Gastrocnemius medialis (tissue), 4 donors: Measurements from ENCODE around the gene DMD. TPM values are rescaled to one million over a fixed set of nuclear protein-coding genes. Genes with fewer than 3 reads are reported as not detected.
A peak's percentile ranks its signal among the peaks of the same experiment; 100 is the strongest.

Experiments
- ATAC-seq, 2 donors: fragments of 150-250 bp; one replicate each; pipeline ENCODE4 v1.9.1; 2016
- DNase-seq, 2 donors: peaks; one replicate each; pipeline ENCODE4 v3.0.0-alpha.2; 2019
- H3K27ac ChIP-seq, 4 donors: fragments of 200-600 bp; sonication (generic); 1 replicate in 1 of 4; 2 replicates in 3 of 4; pipeline ENCODE4 v1.5.1; 2016 to 2018; ENCODE audit warnings: mild to moderate bottlenecking in 2 of 4, moderate library complexity in 1 of 4
- H3K27me3 ChIP-seq, 3 donors: fragments of 200-600 bp; sonication (generic) in 2 of 3; 1 replicate in 1 of 3; 2 replicates in 2 of 3; pipeline versions ENCODE4 v1.5.1 to v1.6.0; 2016 to 2019; ENCODE audit warnings: mild to moderate bottlenecking in 1 of 3, moderate library complexity in 1 of 3
- H3K36me3 ChIP-seq, 2 donors: fragments of 200-600 bp; sonication (generic) in 1 of 2; one replicate each; pipeline ENCODE4 v1.5.1; 2017 to 2018
- H3K4me1 ChIP-seq, 2 donors: fragments of 200-600 bp; sonication (generic) in 1 of 2; one replicate each; pipeline ENCODE4 v1.5.1; 2016 to 2017; ENCODE audit warnings: mild to moderate bottlenecking in 2 of 2
- H3K4me3 ChIP-seq, 4 donors: fragments of 200-600 bp; sonication (generic) in 3 of 4; 1 replicate in 1 of 4; 2 replicates in 3 of 4; pipeline ENCODE4 v1.5.1; 2016 to 2019; ENCODE audit warnings: mild to moderate bottlenecking in 2 of 4
- H3K9me3 ChIP-seq, 3 donors: fragments of 200-600 bp; sonication (generic) in 2 of 3; 1 replicate in 1 of 3; 2 replicates in 2 of 3; pipeline ENCODE4 v1.5.1; 2016 to 2019
- CTCF ChIP-seq, 5 experiments: fragments of 450-650 bp in 3 of 5; fragments of 200-600 bp in 2 of 5; sonication (generic) in 2 of 5; IDR thresholded peaks in 4 of 5; conservative IDR thresholded peaks in 1 of 5; 1 replicate in 4 of 5; 2 replicates in 1 of 5; pipeline ENCODE4 v1.5.1; 2016 to 2019; ENCODE audit warnings: antibody characterized with exemption in 5 of 5, mild to moderate bottlenecking in 3 of 5, moderate library complexity in 3 of 5
- POLR2A ChIP-seq, 2 donors: fragments of 450-650 bp; IDR thresholded peaks; one replicate each; pipeline ENCODE4 v1.6.1; 2017; ENCODE audit warnings: antibody characterized with exemption in 2 of 2, mild to moderate bottlenecking in 2 of 2, moderate library complexity in 2 of 2
- in situ Hi-C, 4 donors: fragments of 200-750 bp; cut with MboI; loops; one replicate each; pipeline versions ENCODE4 v1.15.0 to v1.8.0; 2017; ENCODE audit warnings: low sequenced_read_pairs in 4 of 4
- intact Hi-C: fragments of 100-400 bp; cut with DNase I; formaldehyde crosslinking; loops from one replicate; pipeline ENCODE4 v1.15.1; 2023; ENCODE audit warnings: low total_unique reads
- total RNA-seq, 4 donors: library from RNA; depleted of rRNA; stranded (reverse); fragments of >200 nt; gene quantifications; one replicate each; pipeline versions ENCODE4 v1.1.0 to v1.2.3, GENCODE V29; 2016

DMD gene
- total RNA-seq, 4 donors from 2014 or later: 53.5 to 201 (median 98.9) TPM

GRCh38 chrX:31314921-31315320 lies 1896.4 kb downstream of the DMD start:
- TF ChIP-seq CTCF (IDR thresholded peaks at IDR 0.05 in 4 of 5, conservative IDR thresholded peaks at IDR 0.05 in 1 of 5) (no peak), POLR2A (IDR thresholded peaks at IDR 0.05) (no peak)
- in situ Hi-C loops: no loop called here

GRCh38 chrX:31307952-31308351 lies 1903.4 kb downstream of the DMD start:
- no peaks in the 10 kb centered on the region for H3K9me3 ChIP-seq
- no peak for ATAC-seq
- TF ChIP-seq POLR2A (IDR thresholded peaks at IDR 0.05) (no peak), CTCF (IDR thresholded peaks at IDR 0.05 in 4 of 5, conservative IDR thresholded peaks at IDR 0.05 in 1 of 5) (no peak)
- intact Hi-C loops: no loop called here
- H3K27ac ChIP-seq: no peak overlapping the region
- no peaks in the 10 kb centered on the region for H3K4me1 ChIP-seq
- no peaks in the 10 kb centered on the region for H3K36me3 ChIP-seq
- no peak overlapping the region for H3K4me3 ChIP-seq
- in situ Hi-C loops: no loop called here
- DNase-seq: no peak
- no peaks in the 10 kb centered on the region for H3K27me3 ChIP-seq

More at GRCh38 chrX:31314921-31315320, 1896.4 kb downstream of the DMD start:
- no peak for DNase-seq
- Histone ChIP-seq H3K27me3 (no peaks in the 10 kb centered on the region), H3K4me3 (no peak overlapping the region), H3K36me3 (no peaks in the 10 kb centered on the region), H3K9me3 (no peaks in the 10 kb centered on the region), H3K27ac (peak overlapping the region in 3 of 4 donors; percentile 3 to 46 (median 39)), H3K4me1 (no peaks in the 10 kb centered on the region)
- intact Hi-C loops: no loop called here
- peak in 1 of 2 donors; percentile 47 for ATAC-seq

- ATAC-seq (no peak), DNase-seq (no peak)
- intact Hi-C loops (no loop called here), in situ Hi-C loops (no loop called here)
- H3K4me1 ChIP-seq: no peaks in the 10 kb centered on the region
- no peak overlapping the region for H3K4me3 ChIP-seq
- H3K27ac ChIP-seq: no peak overlapping the region
- H3K27me3 ChIP-seq: no peaks in the 10 kb centered on the region
- H3K9me3 ChIP-seq: no peaks in the 10 kb centered on the region
- no peak for TF ChIP-seq POLR2A (IDR thresholded peaks at IDR 0.05)
- no peak for TF ChIP-seq CTCF (IDR thresholded peaks at IDR 0.05 in 4 of 5, conservative IDR thresholded peaks at IDR 0.05 in 1 of 5)
- no peaks in the 10 kb centered on the region for H3K36me3 ChIP-seq
These were observed 1908.7 kb downstream of the DMD start for GRCh38 chrX:31302573-31303075.

- H3K27ac ChIP-seq: no peak overlapping the region
- H3K36me3 ChIP-seq: no peaks in the 10 kb centered on the region
- DNase-seq (no peak), ATAC-seq (no peak)
- H3K27me3 ChIP-seq: no peaks in the 10 kb centered on the region
- no peak overlapping the region for H3K4me3 ChIP-seq
- in situ Hi-C loops (no loop called here), intact Hi-C loops (no loop called here)
- TF ChIP-seq CTCF (IDR thresholded peaks at IDR 0.05 in 4 of 5, conservative IDR thresholded peaks at IDR 0.05 in 1 of 5) (no peak), POLR2A (IDR thresholded peaks at IDR 0.05) (no peak)
- no peaks in the 10 kb centered on the region for H3K9me3 ChIP-seq
- H3K4me1 ChIP-seq: no peaks in the 10 kb centered on the region
These were observed 1909.4 kb downstream of the DMD start for GRCh38 chrX:31301941-31302340.

GRCh38 chrX:31301203-31301602 lies 1910.1 kb downstream of the DMD start:
- Histone ChIP-seq H3K27ac (no peak overlapping the region), H3K4me1 (no peaks in the 10 kb centered on the region), H3K27me3 (no peaks in the 10 kb centered on the region), H3K4me3 (no peak overlapping the region), H3K36me3 (no peaks in the 10 kb centered on the region), H3K9me3 (no peaks in the 10 kb centered on the region)
- in situ Hi-C loops (no loop called here), intact Hi-C loops (no loop called here)
- TF ChIP-seq CTCF (IDR thresholded peaks at IDR 0.05 in 4 of 5, conservative IDR thresholded peaks at IDR 0.05 in 1 of 5): no peak
- TF ChIP-seq POLR2A (IDR thresholded peaks at IDR 0.05): no peak
- DNase-seq: no peak
- ATAC-seq: no peak
